HG02610 (cell line): ENCODE data around the gene BEAN1.

Experiments used
- ATAC-seq: cut with Tn5 transposase; IDR thresholded peaks from one replicate; pipeline ENCODE4 v1.9.1; 2021; ENCODE audit warnings: mild to moderate bottlenecking, moderate library complexity; ENCODE audit not compliant: unreplicated experiment

The BEAN1 gene, protein sequence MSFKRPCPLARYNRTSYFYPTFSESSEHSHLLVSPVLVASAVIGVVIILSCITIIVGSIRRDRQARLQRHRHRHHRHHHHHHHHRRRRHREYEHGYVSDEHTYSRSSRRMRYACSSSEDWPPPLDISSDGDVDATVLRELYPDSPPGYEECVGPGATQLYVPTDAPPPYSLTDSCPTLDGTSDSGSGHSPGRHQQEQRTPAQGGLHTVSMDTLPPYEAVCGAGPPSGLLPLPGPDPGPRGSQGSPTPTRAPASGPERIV

GRCh38 chr16:66427036-66427860, at the start of gene BEAN1:
BEAN1 (plus strand) TSS chr16:66427295; CDS start chr16:66437677, 10,382 bp downstream.
- no peak for ATAC-seq

DNA sequence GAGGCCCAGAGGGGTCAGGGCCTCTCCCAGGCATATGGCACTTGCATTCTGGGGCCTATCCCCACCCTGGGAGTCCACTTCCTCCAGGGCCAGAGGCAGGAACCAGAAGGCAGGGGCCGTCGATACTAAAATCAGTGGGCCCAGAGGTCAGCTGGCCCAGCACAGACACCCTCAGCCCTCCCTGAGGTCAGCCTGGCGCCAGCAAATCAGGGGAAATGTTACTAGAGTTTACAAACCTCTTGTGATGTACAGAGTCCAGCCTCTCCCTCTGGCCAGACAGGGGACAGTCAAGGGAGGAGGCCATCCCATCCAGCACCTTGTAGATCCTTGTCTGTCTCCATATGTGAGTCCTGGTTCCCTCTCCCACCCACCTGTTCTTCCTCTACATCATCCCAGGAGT, 49.8 kb upstream of the BEAN1 start:
- ATAC-seq: no peak

DNA sequence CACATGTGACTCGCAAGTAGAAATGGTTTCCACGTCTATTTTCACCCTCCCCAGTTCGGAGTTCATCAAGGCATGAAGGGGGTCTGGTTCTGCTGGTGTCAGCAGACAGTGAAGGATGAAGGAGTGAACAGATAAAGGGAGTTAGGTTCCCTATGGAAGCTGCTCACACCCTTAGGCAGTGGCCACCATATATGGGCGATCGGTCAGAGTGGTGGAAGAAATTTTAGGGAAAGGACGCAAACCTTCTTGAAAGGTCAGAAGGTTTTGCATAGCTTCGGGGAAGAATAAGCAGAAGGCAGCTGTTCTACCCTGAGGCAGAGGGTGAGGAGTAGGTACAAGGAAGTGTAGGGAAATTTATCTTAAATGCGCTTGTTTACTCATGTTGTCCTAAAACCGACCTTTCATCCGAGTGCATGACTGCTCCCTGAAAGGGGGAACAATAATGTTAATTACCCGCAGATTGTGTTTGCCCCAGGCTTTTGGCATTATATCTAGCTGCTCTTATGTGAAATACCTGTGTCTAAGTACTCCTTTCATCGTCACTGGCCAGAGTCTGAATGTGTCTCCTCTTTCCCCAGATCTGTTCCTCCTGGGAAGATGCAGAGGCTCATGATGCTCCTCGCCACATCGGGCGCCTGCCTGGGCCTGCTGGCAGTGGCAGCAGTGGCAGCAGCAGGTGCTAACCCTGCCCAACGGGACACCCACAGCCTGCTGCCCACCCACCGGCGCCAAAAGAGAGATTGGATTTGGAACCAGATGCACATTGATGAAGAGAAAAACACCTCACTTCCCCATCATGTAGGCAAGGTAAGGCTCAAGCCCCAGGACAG, 48.1 kb upstream of the BEAN1 start:
- no peak for ATAC-seq

GRCh38 chr16:66379571-66379941, 47.5 kb upstream of the BEAN1 start:
- ATAC-seq: no peak

- ATAC-seq: no peak
These were observed 46.7 kb upstream of the BEAN1 start for GRCh38 chr16:66380421-66380820.

DNA sequence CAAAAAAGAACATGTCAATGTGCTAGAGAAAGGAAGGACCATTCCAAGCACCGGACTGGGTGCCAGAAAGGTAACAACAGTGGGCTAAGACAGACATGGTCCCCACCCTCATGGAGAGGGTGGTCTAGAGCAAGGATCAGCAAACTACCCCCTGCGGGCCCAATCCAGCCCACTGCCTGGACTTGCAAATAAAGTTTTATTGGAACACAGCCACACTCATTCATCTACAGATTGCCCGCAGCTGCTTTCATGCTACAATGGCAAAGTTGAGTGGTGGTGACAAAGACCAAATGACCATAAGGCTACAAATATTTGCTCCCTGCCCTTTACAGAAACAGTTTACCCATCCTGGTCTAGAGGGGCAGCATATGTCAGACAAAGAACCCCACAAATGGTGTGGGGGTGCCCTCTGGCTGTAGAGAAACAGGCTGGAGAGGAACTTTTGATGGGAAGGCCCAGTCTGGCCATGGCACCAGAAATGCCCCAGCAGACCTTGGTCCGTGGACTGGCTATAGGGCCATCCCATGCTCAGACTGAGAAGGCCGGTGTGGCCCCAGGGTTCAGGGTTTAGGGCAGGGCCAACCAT, 45.4 kb upstream of the BEAN1 start:
- no peak for ATAC-seq

GRCh38 chr16:66382171-66382965, 44.7 kb upstream of the BEAN1 start:
- ATAC-seq: no peak

DNA sequence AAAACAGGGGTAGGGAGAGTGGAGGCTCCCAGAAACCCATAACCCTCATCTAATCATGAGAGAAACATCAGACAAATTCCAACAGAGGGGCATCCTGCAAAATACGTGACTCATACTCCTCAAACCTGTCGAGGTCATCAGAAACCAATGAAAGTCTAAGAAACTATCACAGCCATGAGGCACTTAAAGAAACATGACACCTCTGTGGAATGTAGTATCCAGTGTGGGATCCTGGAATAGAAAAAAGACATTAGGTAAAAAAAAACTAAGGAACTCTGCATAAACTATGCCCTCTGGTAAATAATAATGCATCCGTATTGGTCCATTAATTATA, 44.2 kb upstream of the BEAN1 start:
- no peak for ATAC-seq

- no peak for ATAC-seq
These were observed 43.5 kb upstream of the BEAN1 start for GRCh38 chr16:66383551-66383950.

DNA sequence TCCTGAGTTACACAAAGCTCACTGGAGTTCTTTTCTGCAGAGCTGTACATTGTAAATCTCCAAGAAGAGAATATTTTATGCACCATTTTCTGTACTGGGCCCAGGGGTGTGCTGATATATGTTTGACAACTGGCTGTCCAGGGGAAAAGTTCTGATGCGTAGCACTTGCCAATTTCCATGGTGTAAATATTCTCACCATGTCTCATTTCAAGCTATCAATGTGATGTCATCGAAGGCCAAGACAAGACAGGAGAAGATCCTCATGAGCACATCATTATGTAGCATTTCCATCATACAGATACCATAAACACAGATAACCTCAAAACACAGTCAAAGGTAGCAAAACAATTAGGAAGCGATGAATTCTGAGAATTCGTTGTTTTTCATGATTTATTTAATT, 41.7 kb upstream of the BEAN1 start:
- no peak for ATAC-seq

DNA sequence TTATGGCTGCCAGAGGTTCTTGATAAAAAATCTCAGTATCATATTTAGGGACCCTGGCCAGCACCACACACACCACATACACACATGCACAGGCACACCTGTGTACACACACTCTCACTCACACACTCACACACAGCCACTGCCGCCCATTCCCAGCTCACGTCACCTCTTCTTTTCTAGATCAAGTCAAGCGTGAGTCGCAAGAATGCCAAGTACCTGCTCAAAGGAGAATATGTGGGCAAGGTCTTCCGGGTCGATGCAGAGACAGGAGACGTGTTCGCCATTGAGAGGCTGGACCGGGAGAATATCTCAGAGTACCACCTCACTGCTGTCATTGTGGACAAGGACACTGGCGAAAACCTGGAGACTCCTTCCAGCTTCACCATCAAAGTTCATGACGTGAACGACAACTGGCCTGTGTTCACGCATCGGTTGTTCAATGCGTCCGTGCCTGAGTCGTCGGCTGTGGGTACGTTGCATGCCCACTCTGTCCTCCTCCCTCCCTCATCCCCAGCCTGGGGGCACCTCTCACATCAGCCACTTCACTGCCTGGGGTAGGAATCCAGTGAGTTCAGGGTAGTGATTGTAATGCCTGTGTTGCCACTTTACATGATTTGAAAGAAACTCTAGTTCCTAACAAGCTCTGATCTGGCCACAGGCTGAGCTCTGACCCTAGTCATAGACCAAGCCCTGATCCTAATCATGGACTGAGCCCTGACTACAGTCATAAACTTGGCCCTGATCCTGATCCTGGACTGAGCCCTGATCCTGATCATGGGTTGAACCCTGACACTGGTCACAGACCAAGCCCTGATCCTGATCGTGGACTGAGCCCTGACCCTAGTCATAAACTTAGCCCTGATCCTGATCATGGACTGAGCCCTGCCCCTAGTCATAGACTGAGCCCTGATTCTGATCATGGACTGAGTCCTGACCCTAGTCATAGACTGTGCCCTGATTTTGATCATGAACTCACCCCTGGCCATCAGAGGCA, 40.2 kb upstream of the BEAN1 start:
- no peak for ATAC-seq

GRCh38 chr16:66387817-66388332, 39.2 kb upstream of the BEAN1 start:
- no peak for ATAC-seq

DNA sequence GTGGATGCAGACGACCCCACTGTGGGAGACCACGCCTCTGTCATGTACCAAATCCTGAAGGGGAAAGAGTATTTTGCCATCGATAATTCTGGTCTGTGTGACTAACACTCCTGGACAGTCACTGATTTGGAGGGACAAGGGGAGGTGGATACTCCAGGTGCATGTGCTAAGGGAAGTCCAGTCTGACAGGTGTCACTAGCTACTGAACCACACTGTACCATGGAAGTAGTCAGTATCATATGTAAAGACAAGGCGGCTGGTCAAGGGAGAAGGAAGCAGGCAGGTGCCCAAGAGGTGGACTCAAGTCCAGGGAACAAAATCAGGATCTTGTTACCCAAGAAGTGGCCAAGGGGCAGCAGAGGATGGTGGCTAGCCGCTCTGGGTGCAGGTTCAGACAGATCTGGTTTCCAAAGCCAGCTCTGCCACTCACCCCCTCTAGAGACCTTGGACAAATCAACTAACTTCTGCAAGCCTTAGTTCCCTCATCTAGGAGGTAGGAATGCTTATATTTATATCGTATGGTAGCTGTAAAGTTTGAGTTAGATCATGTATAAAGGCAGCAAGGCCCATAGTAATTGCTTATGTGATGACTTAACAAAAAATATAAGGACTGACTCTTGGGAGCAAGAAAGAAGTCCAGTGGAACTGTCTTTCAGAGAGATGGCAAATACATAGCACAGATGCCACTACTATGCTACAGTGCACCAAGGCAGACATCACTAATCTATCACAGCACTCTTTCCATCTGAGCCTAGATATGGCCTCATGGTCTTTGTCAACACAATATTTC, 38.5 kb upstream of the BEAN1 start:
- ATAC-seq: no peak

DNA sequence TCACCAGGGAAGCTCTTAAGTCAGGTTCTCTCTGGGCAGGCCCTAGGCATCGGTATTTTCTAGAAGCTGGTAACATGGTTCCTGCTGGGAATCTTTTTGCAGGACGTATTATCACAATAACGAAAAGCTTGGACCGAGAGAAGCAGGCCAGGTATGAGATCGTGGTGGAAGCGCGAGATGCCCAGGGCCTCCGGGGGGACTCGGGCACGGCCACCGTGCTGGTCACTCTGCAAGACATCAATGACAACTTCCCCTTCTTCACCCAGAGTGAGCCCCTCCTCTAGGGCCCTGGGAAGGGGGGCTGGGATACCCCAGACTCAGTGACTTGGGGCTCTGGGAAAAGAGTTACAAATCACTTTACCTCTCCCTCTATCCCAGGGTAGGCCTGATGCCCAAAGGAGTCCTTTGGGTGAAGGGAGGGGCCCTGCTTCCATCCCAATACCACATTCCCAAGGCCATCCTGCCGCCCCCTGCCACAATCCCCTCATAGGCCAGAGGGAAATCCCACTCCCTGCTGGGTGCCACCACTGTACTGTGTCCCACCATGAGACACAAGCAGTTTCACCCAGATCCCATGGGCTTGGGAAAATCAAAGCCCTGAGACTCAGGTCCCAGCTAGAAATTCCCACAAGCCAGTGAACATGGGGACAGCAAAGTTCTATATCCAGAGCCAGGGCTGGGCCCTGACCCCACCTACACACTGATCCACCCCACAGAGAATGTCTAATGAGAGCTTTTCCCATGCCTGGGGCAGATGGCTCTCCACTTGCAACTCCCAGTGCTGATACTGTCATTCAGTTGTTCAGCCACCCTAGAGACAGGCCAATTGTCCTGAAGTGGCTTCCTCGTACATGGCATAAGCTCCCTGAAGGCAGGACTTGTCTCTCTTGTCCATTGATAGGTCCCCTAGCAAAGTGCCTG, 37.6 kb upstream of the BEAN1 start:
- no peak for ATAC-seq

DNA sequence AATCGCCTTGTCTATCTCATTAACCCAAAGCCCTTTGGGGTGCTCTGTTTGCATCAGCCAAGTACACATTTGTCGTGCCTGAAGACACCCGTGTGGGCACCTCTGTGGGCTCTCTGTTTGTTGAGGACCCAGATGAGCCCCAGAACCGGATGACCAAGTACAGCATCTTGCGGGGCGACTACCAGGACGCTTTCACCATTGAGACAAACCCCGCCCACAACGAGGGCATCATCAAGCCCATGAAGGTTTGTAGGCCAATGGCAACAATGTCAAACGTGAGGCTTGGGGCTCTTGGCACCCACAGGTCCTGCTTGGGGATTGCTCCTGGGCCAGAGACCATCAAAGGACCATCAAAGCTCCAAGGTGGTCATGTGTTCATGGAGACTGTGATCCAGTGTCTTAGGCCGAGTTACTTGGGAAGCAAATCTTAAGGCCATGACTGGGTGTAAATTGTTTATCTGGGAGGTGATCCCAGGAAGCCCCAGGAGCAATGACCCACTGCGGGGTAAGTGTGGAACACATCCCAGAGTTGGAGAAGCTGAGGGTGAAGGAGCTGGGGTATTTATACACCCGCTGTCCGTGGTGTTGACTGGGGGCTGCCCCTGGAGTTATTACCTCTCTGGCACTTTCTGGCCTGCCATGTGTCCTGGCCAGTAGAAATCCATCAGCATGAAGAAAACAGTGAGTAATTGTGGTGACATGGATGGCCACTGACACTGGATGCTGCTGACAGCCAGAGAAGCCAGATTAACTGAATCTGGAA, 36.6 kb upstream of the BEAN1 start:
- no peak for ATAC-seq
